22Rv1 (cell line): ENCODE measurements around the gene OLFM1.

Experiments used
- CTCF ChIP-seq: fragments of 450-650 bp; IDR thresholded peaks from 2 replicates; pipeline ENCODE4 v1.5.1; 2017; ENCODE audit warnings: mild to moderate bottlenecking
- ZFX ChIP-seq: fragments of 450-650 bp; IDR thresholded peaks from 2 replicates; pipeline ENCODE4 v1.6.1; 2017; ENCODE audit warnings: antibody characterized with exemption, borderline replicate concordance

- no peak for TF ChIP-seq CTCF
- TF ChIP-seq ZFX, result no peak
Observed at GRCh38 chr9:135095470-135096407, 8.3 kb downstream of the OLFM1 start.
